OCI-LY1 (cell line): ENCODE measurements around the gene A1BG.

Experiments used
- H2AFZ ChIP-seq: fragments of 200-600 bp; sonication (generic), shearing (Covaris generic); 2 replicates; pipeline ENCODE4 v1.6.0; 2014; ENCODE audit warnings: antibody characterized with exemption, mild to moderate bottlenecking, low read length
- H3F3A ChIP-seq: fragments of 200-600 bp; sonication (generic), shearing (Covaris generic); 2 replicates; pipeline ENCODE4 v1.6.0; 2014; ENCODE audit warnings: mild to moderate bottlenecking, antibody characterized with exemption, low read length, moderate library complexity; ENCODE audit not compliant: insufficient read depth
- H3K27ac ChIP-seq: fragments of 200-600 bp; sonication (generic); 2 replicates; pipeline ENCODE4 v1.5.1; 2014; ENCODE audit warnings: low read length, mixed run types, mild to moderate bottlenecking, low read depth; ENCODE audit not compliant: poor library complexity, severe bottlenecking
- H3K27me3 ChIP-seq: fragments of 200-600 bp; sonication (generic); 2 replicates; pipeline ENCODE4 v1.6.0; 2014; ENCODE audit warnings: antibody characterized with exemption, mild to moderate bottlenecking, low read length, moderate library complexity; ENCODE audit not compliant: insufficient read depth
- H3K36me3 ChIP-seq: fragments of 200-600 bp; sonication (generic); 2 replicates; pipeline ENCODE4 v1.6.1; 2014; ENCODE audit warnings: mild to moderate bottlenecking, antibody characterized with exemption, low read length, moderate library complexity, mixed read lengths; ENCODE audit not compliant: insufficient read depth
- H3K4me1 ChIP-seq: fragments of 200-600 bp; sonication (generic); 2 replicates; pipeline ENCODE4 v1.5.1; 2014; ENCODE audit warnings: mild to moderate bottlenecking, low read length, moderate library complexity; ENCODE audit not compliant: insufficient read depth, severe bottlenecking
- H3K4me2 ChIP-seq: fragments of 200-600 bp; sonication (generic), shearing (Covaris generic); 2 replicates; pipeline ENCODE4 v1.6.1; 2014; ENCODE audit warnings: low read length
- H3K4me3 ChIP-seq: fragments of 200-600 bp; sonication (generic); 2 replicates; pipeline ENCODE4 v1.5.1; 2014; ENCODE audit warnings: low read length, low read depth, mild to moderate bottlenecking, mixed read lengths; ENCODE audit not compliant: poor library complexity, severe bottlenecking
- H3K79me2 ChIP-seq: fragments of 200-600 bp; shearing (Covaris generic); 2 replicates; pipeline ENCODE4 v1.6.1; 2016; ENCODE audit warnings: mixed run types, low read length, mixed read lengths; ENCODE audit not compliant: insufficient read depth
- H3K9ac ChIP-seq: fragments of 200-600 bp; sonication (generic), shearing (Covaris generic); 2 replicates; pipeline ENCODE4 v1.6.1; 2014; ENCODE audit warnings: mild to moderate bottlenecking, low read length, mixed read lengths
- H3K9me2 ChIP-seq: fragments of 200-600 bp; sonication (generic), shearing (Covaris generic); 2 replicates; pipeline ENCODE4 v1.6.1; 2014; ENCODE audit warnings: low read depth, mild to moderate bottlenecking, low read length, mixed read lengths
- H3K9me3 ChIP-seq: fragments of 200-600 bp; shearing (Covaris generic); 2 replicates; pipeline ENCODE4 v1.6.1; 2014; ENCODE audit warnings: low read length, mixed read lengths
- H4K20me1 ChIP-seq: fragments of 200-600 bp; sonication (generic), shearing (Covaris generic); 2 replicates; pipeline ENCODE4 v1.6.0; 2016; ENCODE audit warnings: mild to moderate bottlenecking, low read length; ENCODE audit not compliant: insufficient read depth
- EZH2 ChIP-seq: fragments of 200-600 bp; sonication (generic), shearing (Covaris generic); IDR thresholded peaks from 2 replicates; pipeline ENCODE4 v1.8.0; 2017; ENCODE audit warnings: borderline replicate concordance, mixed run types, mild to moderate bottlenecking, antibody characterized with exemption, low read length, moderate library complexity, mixed read lengths
- TF ChIP-seq, protein P1 (sequence below): fragments of 200-600 bp; sonication (generic), shearing (Covaris generic); IDR thresholded peaks from 2 replicates; pipeline ENCODE4 v1.5.1; 2017; ENCODE audit warnings: mild to moderate bottlenecking, antibody characterized with exemption, low read length, moderate library complexity, mixed read lengths

The A1BG gene

DNA sequence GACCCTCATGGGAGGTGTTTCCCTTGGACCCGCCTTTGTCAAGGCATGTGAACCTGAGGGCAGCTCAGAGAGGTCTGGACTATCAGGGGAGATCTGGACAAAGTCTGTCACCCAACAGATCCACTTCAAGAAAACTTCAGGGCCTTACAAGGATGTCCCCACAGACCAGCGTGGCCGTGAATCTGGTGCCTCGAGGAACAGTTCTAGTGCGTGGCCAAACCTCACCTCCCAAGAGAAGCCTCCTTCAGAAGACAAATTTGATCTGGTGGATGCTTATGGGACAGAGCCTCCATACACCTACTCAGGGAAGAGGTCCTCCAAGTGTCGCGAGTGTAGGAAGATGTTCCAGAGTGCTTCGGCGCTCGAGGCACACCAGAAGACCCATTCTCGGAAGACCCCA, 15.0 kb downstream of the A1BG start:
- no peak for TF ChIP-seq EZH2
- TF ChIP-seq, protein P1, sequence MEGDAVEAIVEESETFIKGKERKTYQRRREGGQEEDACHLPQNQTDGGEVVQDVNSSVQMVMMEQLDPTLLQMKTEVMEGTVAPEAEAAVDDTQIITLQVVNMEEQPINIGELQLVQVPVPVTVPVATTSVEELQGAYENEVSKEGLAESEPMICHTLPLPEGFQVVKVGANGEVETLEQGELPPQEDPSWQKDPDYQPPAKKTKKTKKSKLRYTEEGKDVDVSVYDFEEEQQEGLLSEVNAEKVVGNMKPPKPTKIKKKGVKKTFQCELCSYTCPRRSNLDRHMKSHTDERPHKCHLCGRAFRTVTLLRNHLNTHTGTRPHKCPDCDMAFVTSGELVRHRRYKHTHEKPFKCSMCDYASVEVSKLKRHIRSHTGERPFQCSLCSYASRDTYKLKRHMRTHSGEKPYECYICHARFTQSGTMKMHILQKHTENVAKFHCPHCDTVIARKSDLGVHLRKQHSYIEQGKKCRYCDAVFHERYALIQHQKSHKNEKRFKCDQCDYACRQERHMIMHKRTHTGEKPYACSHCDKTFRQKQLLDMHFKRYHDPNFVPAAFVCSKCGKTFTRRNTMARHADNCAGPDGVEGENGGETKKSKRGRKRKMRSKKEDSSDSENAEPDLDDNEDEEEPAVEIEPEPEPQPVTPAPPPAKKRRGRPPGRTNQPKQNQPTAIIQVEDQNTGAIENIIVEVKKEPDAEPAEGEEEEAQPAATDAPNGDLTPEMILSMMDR: no peak
- peaks cover 53% of the 10 kb centered on the region for H3K36me3 ChIP-seq
- H3F3A ChIP-seq: no peaks in the 10 kb centered on the region
- no peak overlapping the region for H3K4me3 ChIP-seq
- H3K27ac ChIP-seq: no peak overlapping the region
- no peaks in the 10 kb centered on the region for H4K20me1 ChIP-seq
- H3K4me2 ChIP-seq: no peak overlapping the region
- no peaks in the 10 kb centered on the region for H3K79me2 ChIP-seq
- no peak overlapping the region for H3K9ac ChIP-seq
- no peaks in the 10 kb centered on the region for H3K27me3 ChIP-seq
- H2AFZ ChIP-seq: no peak overlapping the region
- H3K4me1 ChIP-seq: no peaks in the 10 kb centered on the region
- no peaks in the 10 kb centered on the region; the same call in 1 of the 2 replicates for H3K9me3 ChIP-seq
- no peaks in the 10 kb centered on the region for H3K9me2 ChIP-seq

DNA sequence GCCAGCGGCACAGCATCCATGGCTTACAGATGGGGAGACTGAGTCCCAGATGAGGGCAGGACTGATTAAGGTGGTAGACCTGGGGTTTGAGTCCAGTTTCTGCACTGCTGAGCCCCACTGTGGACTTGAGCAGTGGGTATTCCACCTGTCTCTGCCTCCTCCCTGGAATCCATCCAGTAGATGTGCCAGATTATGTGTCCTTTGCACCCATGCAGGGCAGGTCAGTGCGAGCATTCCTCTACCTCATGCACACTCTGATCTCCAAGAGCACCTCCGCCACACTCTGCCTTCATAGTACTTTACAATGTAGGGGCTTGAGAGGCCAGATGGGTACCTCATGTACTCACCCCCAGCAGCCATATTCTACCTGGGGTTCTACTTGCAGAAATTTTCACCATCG, 16.5 kb downstream of the A1BG start:
- Histone ChIP-seq H3F3A (no peaks in the 10 kb centered on the region), H3K36me3 (peaks cover 53% of the 10 kb centered on the region)

DNA sequence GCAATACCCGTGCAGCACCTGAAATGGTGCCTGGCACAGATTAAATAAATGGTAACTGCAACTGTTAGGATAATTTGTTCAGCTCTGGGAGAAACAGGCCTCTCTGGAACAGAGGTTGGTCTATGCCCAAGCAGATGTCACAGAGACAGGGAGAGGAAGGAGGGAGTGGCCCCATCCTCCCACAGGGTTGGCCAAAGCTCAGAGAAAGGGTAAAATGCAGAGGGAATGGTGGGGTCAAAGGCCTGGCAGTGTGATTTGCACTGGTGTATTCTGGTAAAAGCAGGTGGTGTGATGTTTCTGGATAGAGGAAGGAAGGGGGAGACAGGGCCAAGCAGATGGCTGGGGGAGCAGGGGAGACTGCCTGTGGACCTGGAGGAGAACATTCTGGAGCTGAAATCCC, 17.1 kb downstream of the A1BG start:
- Histone ChIP-seq H3F3A (no peaks in the 10 kb centered on the region), H3K36me3 (peaks cover 52% of the 10 kb centered on the region), H2AFZ (no peak overlapping the region), H3K79me2 (no peaks in the 10 kb centered on the region), H3K27me3 (no peaks in the 10 kb centered on the region), H3K4me2 (no peak overlapping the region), H4K20me1 (no peaks in the 10 kb centered on the region), H3K27ac (no peak overlapping the region), H3K4me1 (no peaks in the 10 kb centered on the region), H3K9me2 (no peaks in the 10 kb centered on the region), H3K9me3 (no peaks in the 10 kb centered on the region; the same call in 1 of the 2 replicates), H3K9ac (no peak overlapping the region), H3K4me3 (no peak overlapping the region)
- no peak for TF ChIP-seq EZH2
- TF ChIP-seq, protein P1: no peak

More for the DNA sequence above, 16.5 kb downstream of the A1BG start:
- no peak overlapping the region for H3K4me2 ChIP-seq
- no peak overlapping the region for H2AFZ ChIP-seq
- H3K79me2 ChIP-seq: no peaks in the 10 kb centered on the region
- no peaks in the 10 kb centered on the region; the same call in 1 of the 2 replicates for H3K9me3 ChIP-seq
- no peak overlapping the region for H3K27ac ChIP-seq
- no peak for TF ChIP-seq EZH2
- TF ChIP-seq, protein P1: no peak
- H3K9me2 ChIP-seq: no peaks in the 10 kb centered on the region
- H4K20me1 ChIP-seq: no peaks in the 10 kb centered on the region
- no peak overlapping the region for H3K4me3 ChIP-seq
- no peaks in the 10 kb centered on the region for H3K4me1 ChIP-seq
- H3K9ac ChIP-seq: no peak overlapping the region
- H3K27me3 ChIP-seq: no peaks in the 10 kb centered on the region
